Ascending aorta (tissue), 2 donors: ENCODE data around the gene CNNM3. TPM values are rescaled to one million over a fixed set of nuclear protein-coding genes. Genes with fewer than 3 reads are reported as not detected.

ENCODE experiments used
- DNase-seq, 2 donors: peaks; one replicate each; pipeline ENCODE4 v3.0.0-alpha.2; 2019; ENCODE audit warnings: low spot score in 2 of 2
- H3K27ac ChIP-seq, 2 donors: fragments of 200-600 bp; sonication (generic); one replicate each; pipeline ENCODE4 v1.5.1; 2016 to 2017; ENCODE audit warnings: mild to moderate bottlenecking in 1 of 2
- H3K27me3 ChIP-seq: fragments of 200-600 bp; sonication (generic); one replicate; pipeline ENCODE4 v1.5.1; 2017
- H3K36me3 ChIP-seq, 2 donors: fragments of 200-600 bp; sonication (generic); one replicate each; pipeline ENCODE4 v1.5.1; 2016
- H3K4me1 ChIP-seq, 2 donors: fragments of 200-600 bp; sonication (generic); one replicate each; pipeline ENCODE4 v1.5.1; 2016 to 2017; ENCODE audit warnings: mild to moderate bottlenecking in 1 of 2
- H3K4me3 ChIP-seq, 2 donors: fragments of 200-600 bp; sonication (generic); one replicate each; pipeline ENCODE4 v1.5.1; 2016 to 2017; ENCODE audit warnings: mild to moderate bottlenecking in 1 of 2
- H3K9me3 ChIP-seq, 2 donors: fragments of 200-600 bp; sonication (generic); one replicate each; pipeline ENCODE4 v1.5.1; 2016
- intact Hi-C: fragments of 100-400 bp; cut with DNase I; formaldehyde crosslinking; loops from one replicate; pipeline ENCODE4 v1.15.1; 2023
- total RNA-seq: library from RNA; depleted of rRNA; stranded (reverse); fragments of >200 nt; gene quantifications from one replicate; pipeline ENCODE4 v1.1.0, GENCODE V29; 2016
- TF ChIP-seq, protein P1 (sequence below), 3 experiments: fragments of 200-600 bp in 2 of 3; fragments of 450-650 bp in 1 of 3; sonication (generic) in 2 of 3; IDR thresholded peaks; one replicate each; pipeline ENCODE4 v1.5.1; 2016 to 2019; ENCODE audit warnings: antibody characterized with exemption in 3 of 3, mild to moderate bottlenecking in 1 of 3, moderate library complexity in 1 of 3

The CNNM3 gene
- 24.5 TPM for total RNA-seq

DNA sequence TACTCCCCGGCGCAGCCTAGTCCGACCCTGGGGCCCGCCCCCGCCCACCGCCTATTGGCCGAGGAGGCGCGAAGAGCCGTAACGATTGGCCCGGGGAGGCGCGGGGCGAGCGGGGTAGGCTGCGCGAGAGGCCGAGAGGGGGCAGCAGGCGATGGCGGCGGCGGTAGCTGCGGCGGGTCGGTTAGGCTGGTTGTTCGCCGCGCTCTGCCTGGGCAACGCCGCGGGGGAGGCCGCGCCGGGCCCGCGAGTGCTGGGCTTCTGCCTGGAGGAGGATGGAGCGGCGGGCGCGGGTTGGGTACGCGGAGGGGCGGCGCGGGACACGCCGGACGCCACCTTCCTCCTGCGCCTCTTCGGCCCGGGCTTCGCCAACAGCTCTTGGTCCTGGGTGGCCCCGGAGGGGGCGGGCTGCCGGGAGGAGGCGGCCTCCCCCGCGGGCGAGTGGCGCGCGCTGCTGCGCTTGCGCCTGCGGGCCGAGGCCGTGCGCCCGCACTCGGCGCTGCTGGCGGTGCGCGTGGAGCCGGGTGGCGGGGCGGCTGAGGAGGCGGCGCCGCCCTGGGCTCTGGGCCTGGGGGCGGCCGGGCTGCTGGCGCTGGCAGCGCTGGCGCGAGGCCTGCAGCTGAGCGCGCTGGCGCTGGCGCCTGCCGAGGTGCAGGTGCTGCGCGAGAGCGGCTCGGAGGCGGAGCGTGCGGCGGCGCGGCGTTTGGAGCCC is at the start of gene CNNM3:
CNNM3 (plus strand) TSS at position 142 of the 709 bp plus-strand sequence; CDS start at position 152, 10 bp downstream.
- intact Hi-C loops: loop anchor here (1.0 to 10.0 kb wide), 9 partner anchors 42 to 551 kb away; partner anchors contain the start of genes ANKRD39, CIAO1, CNNM4 and KANSL3
- Histone ChIP-seq H3K27me3 (no peaks in the 10 kb centered on the region), H3K9me3 (no peaks in the 10 kb centered on the region), H3K4me1 (peaks cover 12 to 41% of the 10 kb centered on the region in 2 donors), H3K27ac (peak within 1 kb of the TSS; percentile 76 to 99), H3K4me3 (peak within 1 kb of the TSS; percentile 88 to 98), H3K36me3 (peaks cover 0 to 2% of the 10 kb centered on the region in 2 donors)
- peak; percentile 87 to 98 for DNase-seq
- TF ChIP-seq, protein P1, sequence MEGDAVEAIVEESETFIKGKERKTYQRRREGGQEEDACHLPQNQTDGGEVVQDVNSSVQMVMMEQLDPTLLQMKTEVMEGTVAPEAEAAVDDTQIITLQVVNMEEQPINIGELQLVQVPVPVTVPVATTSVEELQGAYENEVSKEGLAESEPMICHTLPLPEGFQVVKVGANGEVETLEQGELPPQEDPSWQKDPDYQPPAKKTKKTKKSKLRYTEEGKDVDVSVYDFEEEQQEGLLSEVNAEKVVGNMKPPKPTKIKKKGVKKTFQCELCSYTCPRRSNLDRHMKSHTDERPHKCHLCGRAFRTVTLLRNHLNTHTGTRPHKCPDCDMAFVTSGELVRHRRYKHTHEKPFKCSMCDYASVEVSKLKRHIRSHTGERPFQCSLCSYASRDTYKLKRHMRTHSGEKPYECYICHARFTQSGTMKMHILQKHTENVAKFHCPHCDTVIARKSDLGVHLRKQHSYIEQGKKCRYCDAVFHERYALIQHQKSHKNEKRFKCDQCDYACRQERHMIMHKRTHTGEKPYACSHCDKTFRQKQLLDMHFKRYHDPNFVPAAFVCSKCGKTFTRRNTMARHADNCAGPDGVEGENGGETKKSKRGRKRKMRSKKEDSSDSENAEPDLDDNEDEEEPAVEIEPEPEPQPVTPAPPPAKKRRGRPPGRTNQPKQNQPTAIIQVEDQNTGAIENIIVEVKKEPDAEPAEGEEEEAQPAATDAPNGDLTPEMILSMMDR (IDR thresholded peaks at IDR 0.05): peak; percentile 70 to 75 (median 71)

DNA sequence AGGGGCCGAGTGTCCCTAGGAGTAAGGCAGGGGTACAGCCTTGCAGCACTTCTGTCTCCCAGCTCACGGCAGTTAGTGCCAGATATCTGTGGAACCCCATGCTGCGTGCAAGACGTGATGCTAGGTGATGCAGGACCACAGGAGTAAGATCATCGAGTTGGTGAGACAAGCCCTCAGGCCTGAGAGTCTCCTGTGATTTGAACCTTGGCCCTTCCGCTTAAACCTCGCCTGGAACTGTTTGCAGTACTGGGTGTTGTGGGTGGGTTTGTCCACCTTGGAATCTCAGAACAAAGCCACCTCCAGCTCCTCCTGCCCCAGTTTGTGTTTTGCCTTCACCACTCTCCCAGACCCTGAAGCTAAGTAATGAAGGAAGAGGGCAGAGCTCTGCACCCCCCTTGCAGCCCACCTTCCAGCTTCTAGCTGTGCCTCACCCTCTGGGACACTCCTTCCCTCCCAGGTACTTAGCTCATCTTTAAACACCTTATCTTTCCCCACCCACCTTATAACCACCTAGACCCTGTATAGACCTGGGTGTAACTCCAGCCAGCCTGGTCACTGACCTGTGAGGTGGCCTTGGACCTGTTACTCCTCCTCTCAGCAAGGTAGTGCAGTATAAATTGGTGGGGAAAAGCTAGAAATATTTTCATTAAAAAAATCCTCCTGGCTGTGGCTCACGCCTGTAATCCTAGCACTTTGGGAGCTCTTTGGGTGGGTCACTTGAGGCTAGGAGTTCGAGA is 48.8 kb upstream of the CNNM3 start:
- no peaks in the 10 kb centered on the region for H3K27me3 ChIP-seq
- peaks cover 2 to 16% of the 10 kb centered on the region in 2 donors for H3K4me1 ChIP-seq
- DNase-seq: no peak
- no peak overlapping the region for H3K27ac ChIP-seq
- no peaks in the 10 kb centered on the region for H3K9me3 ChIP-seq
- intact Hi-C loops: no loop called here
- H3K4me3 ChIP-seq: no peak overlapping the region
- TF ChIP-seq, protein P1 (IDR thresholded peaks at IDR 0.05): no peak
- H3K36me3 ChIP-seq: peaks cover 0 to 2% of the 10 kb centered on the region in 2 donors

DNA sequence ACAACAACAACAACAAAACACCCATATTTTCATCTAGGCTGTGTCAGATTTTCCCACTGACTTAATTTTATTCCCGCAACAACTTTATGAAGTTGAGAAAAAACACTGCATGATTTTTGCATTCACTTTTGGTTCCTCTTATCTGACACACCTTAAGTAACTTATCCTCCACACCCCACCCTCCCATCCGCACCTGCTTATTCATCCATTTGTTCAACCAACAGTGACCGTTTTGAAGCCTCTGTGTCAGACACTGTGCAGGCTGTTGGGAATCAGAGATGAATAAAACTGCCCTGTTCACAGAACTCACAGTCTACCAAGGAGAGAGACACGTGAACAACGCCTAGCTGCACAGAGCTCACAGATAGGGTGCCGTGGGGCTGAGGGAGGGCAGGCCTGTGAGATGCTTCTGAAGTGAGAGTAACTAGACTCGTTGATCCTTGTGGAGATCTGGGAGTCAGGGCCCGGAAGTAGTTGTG is 47.9 kb upstream of the CNNM3 start:
- Histone ChIP-seq H3K36me3 (peaks cover 0 to 2% of the 10 kb centered on the region in 2 donors), H3K4me3 (no peak overlapping the region), H3K27me3 (no peaks in the 10 kb centered on the region), H3K27ac (no peak overlapping the region), H3K9me3 (no peaks in the 10 kb centered on the region), H3K4me1 (peaks cover 0 to 11% of the 10 kb centered on the region in 2 donors)
- no peak for DNase-seq
- intact Hi-C loops: no loop called here
- TF ChIP-seq, protein P1 (IDR thresholded peaks at IDR 0.05): no peak

DNA sequence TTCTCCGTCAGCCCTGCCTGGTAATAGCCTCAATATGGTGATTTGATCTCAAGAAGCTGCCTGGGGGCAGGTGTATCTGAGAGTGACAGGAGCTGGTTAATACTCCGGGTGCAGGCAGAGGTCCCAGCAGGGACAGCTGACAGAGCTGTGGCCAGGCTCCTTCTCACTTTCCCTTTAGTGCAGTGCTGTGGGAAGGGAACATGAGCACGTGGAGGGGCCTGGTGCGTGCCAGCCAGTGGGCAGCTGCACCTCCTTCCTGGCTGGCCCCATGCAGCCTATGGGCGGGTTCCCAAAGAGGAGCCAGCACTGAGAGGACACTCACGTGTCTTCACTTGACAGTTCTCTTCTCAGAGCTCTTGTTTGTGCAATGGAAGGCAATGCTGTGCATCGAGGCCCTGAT is 46.3 kb upstream of the CNNM3 start:
- Histone ChIP-seq H3K4me1 (no peaks in the 10 kb centered on the region), H3K4me3 (no peak overlapping the region), H3K27me3 (no peaks in the 10 kb centered on the region), H3K36me3 (peaks cover 0 to 2% of the 10 kb centered on the region in 2 donors), H3K27ac (no peak overlapping the region), H3K9me3 (no peaks in the 10 kb centered on the region)
- intact Hi-C loops: no loop called here
- DNase-seq: no peak
- TF ChIP-seq, protein P1 (IDR thresholded peaks at IDR 0.05): no peak

DNA sequence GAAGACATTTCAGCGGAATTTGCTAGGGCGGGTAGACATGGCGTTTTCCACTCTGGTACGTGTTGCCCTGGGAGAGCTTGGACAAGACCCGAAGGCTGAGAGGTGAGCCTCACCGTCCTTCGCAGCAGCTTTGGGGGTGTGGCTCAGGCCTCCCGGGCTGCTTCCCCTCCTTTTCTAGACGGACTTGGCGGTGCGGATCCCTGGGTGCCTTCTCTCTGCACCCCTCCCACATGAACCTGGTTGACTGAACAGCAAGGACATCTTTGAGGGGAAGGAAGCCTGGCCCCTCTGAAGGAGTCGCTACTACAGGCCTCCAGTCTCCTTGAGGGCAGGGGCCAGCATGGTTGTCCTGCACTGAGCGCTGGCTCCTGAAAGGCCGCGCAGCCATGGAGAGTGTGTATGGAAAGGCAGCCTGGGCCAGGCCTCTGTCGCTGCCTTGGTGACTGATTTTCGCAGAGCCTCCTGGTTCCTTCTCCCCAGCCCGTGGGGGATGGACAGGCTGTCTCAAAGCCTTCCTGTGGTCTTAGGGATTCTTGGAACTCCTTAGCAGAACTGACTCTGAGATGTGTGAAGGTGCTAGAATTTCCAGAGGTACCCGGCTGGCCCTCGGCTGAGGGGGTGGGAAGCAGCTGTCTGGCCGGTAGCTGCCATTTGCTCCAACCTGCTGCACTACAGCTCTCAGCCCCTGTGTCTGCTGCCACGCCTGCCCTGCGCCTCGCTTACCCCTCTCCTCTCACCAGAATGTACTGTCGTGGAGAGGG is 45.4 kb upstream of the CNNM3 start:
- no peak overlapping the region for H3K27ac ChIP-seq
- intact Hi-C loops: no loop called here
- TF ChIP-seq, protein P1 (IDR thresholded peaks at IDR 0.05): no peak

More for the DNA sequence above, 45.4 kb upstream of the CNNM3 start:
- Histone ChIP-seq H3K4me3 (no peak overlapping the region), H3K36me3 (peaks cover 0 to 2% of the 10 kb centered on the region in 2 donors), H3K4me1 (no peaks in the 10 kb centered on the region), H3K9me3 (no peaks in the 10 kb centered on the region), H3K27me3 (no peaks in the 10 kb centered on the region)
- DNase-seq: no peak
